WTC11 (cell line): Measurements from ENCODE around the gene SETX. TPM values are rescaled to one million over a fixed set of nuclear protein-coding genes. Genes with fewer than 3 reads are reported as not detected.

Experiments used
- ATAC-seq: fragments of 200-7000 bp; cut with Tn5 transposase; 2 replicates; pipeline ENCODE4 v1.10.0; 2021; ENCODE audit warnings: mild to moderate bottlenecking, moderate library complexity
- CTCF ChIA-PET: fragments of 300-600 bp; sonication (Branson Sonifier 250); formaldehyde crosslinking; loops from one replicate; lab custom pipeline; 2021; ENCODE audit warnings: antibody characterized with exemption; lab: Charles Lee
- POLR2A ChIA-PET: fragments of 350-600 bp; sonication (Branson Sonifier 250); formaldehyde crosslinking; loops from one replicate; lab custom pipeline; 2021; ENCODE audit warnings: antibody characterized with exemption; lab: Charles Lee
- DNase-seq: peaks from one replicate; pipeline ENCODE4 v3.0.0; 2021; ENCODE audit warnings: low spot score
- H3K27ac Mint-ChIP-seq: 2 replicates; pipeline ENCODE4 v1.8.0; 2021; ENCODE audit warnings: mixed read lengths
- H3K27me3 Mint-ChIP-seq: 2 replicates; pipeline ENCODE4 v1.8.0; 2021; ENCODE audit warnings: low read depth, mild to moderate bottlenecking, moderate library complexity, mixed read lengths
- H3K36me3 Mint-ChIP-seq: 2 replicates; pipeline ENCODE4 v1.8.0; 2021; ENCODE audit warnings: mixed read lengths
- H3K4me1 Mint-ChIP-seq: 2 replicates; pipeline ENCODE4 v1.8.0; 2022; ENCODE audit warnings: mixed read lengths
- H3K4me3 Mint-ChIP-seq: 2 replicates; pipeline ENCODE4 v1.8.0; 2021; ENCODE audit warnings: mild to moderate bottlenecking, moderate library complexity, mixed read lengths
- H3K9me3 Mint-ChIP-seq: 2 replicates; pipeline ENCODE4 v1.8.0; 2021; ENCODE audit warnings: mixed read lengths
- AFF4 ChIP-seq: sonication (generic); formaldehyde crosslinking; IDR thresholded peaks from 2 replicates; pipeline ENCODE4 v1.8.1; 2023; ENCODE audit warnings: mild to moderate bottlenecking, missing genetic modification reagents, borderline replicate concordance
- ARID4B ChIP-seq: sonication (generic); formaldehyde crosslinking; IDR thresholded peaks from 2 replicates; pipeline ENCODE4 v1.8.0; 2023; ENCODE audit warnings: missing genetic modification reagents, mild to moderate bottlenecking, borderline replicate concordance
- ATF6 ChIP-seq: sonication (generic); formaldehyde crosslinking; IDR thresholded peaks from 2 replicates; pipeline ENCODE4 v1.8.1; 2023; ENCODE audit warnings: mild to moderate bottlenecking, missing genetic modification reagents
- CBFB ChIP-seq: sonication (generic); formaldehyde crosslinking; IDR thresholded peaks from 2 replicates; pipeline ENCODE4 v1.8.1; 2022; ENCODE audit warnings: mild to moderate bottlenecking, low read depth, missing genetic modification reagents
- E2F4 ChIP-seq: sonication (generic); formaldehyde crosslinking; IDR thresholded peaks from 2 replicates; pipeline ENCODE4 v1.8.1; 2022; ENCODE audit warnings: low read depth, mild to moderate bottlenecking, moderate library complexity, missing genetic modification reagents, borderline replicate concordance
- EMX1 ChIP-seq: fragments of 250-450 bp; sonication (Bioruptor Pico); IDR thresholded peaks from 2 replicates; pipeline ENCODE4 v1.8.0; 2021; ENCODE audit warnings: mild to moderate bottlenecking
- FOXK1 ChIP-seq: sonication (generic); formaldehyde crosslinking; IDR thresholded peaks from 2 replicates; pipeline ENCODE4 v1.8.0; 2022; ENCODE audit warnings: mild to moderate bottlenecking, moderate library complexity, missing genetic modification reagents
- FOXP1 ChIP-seq: sonication (generic); formaldehyde crosslinking; IDR thresholded peaks from 2 replicates; pipeline ENCODE4 v1.8.0; 2022; ENCODE audit warnings: missing genetic modification reagents, mild to moderate bottlenecking, moderate library complexity, borderline replicate concordance
- HMGA2 ChIP-seq: fragments of 250-450 bp; sonication (Bioruptor Pico); IDR thresholded peaks from 2 replicates; pipeline ENCODE4 v1.4.0; 2021; ENCODE audit warnings: mild to moderate bottlenecking, moderate library complexity
- MXD4 ChIP-seq: fragments of 250-450 bp; sonication (Bioruptor Pico); IDR thresholded peaks from 2 replicates; pipeline ENCODE4 v1.8.0; 2021; ENCODE audit warnings: mild to moderate bottlenecking, moderate library complexity, borderline replicate concordance
- NFATC4 ChIP-seq: fragments of 250-450 bp; sonication (Bioruptor Pico); IDR thresholded peaks from 2 replicates; pipeline ENCODE4 v1.9.0; 2021; ENCODE audit warnings: mild to moderate bottlenecking
- OVOL2 ChIP-seq: fragments of 250-450 bp; sonication (Bioruptor Pico); IDR thresholded peaks from 2 replicates; pipeline ENCODE4 v1.9.0; 2021; ENCODE audit warnings: mild to moderate bottlenecking, borderline replicate concordance
- RELA ChIP-seq: sonication (generic); formaldehyde crosslinking; IDR thresholded peaks from 2 replicates; pipeline ENCODE4 v1.8.1; 2022; ENCODE audit warnings: missing genetic modification reagents, mild to moderate bottlenecking, borderline replicate concordance
- RORB ChIP-seq: fragments of 250-450 bp; sonication (Bioruptor Pico); IDR thresholded peaks from 2 replicates; pipeline ENCODE4 v1.9.0; 2021; ENCODE audit warnings: mild to moderate bottlenecking
- SOX15 ChIP-seq: fragments of 250-450 bp; sonication (Bioruptor Pico); IDR thresholded peaks from 2 replicates; pipeline ENCODE4 v1.9.0; 2021; ENCODE audit warnings: mild to moderate bottlenecking
- USF1 ChIP-seq: sonication (generic); formaldehyde crosslinking; IDR thresholded peaks from 2 replicates; pipeline ENCODE4 v1.8.0; 2022; ENCODE audit warnings: mild to moderate bottlenecking, missing genetic modification reagents
- ZBTB43 ChIP-seq: sonication (generic); formaldehyde crosslinking; IDR thresholded peaks from 2 replicates; pipeline ENCODE4 v1.8.1; 2023; ENCODE audit warnings: mild to moderate bottlenecking, missing genetic modification reagents
- ZNF263 ChIP-seq: sonication (generic); formaldehyde crosslinking; IDR thresholded peaks from 2 replicates; pipeline ENCODE4 v1.8.1; 2022; ENCODE audit warnings: low read depth, mild to moderate bottlenecking, moderate library complexity, missing genetic modification reagents
- total RNA-seq: library from RNA; stranded (reverse); gene quantifications from 3 replicates; pipeline ENCODE4 v1.2.3, GENCODE V29; 2021
- TF ChIP-seq, protein P1 (sequence below): sonication (generic); formaldehyde crosslinking; IDR thresholded peaks from 2 replicates; pipeline ENCODE4 v1.8.1; 2023; ENCODE audit warnings: mild to moderate bottlenecking, missing genetic modification reagents, moderate library complexity

Gene SETX
- total RNA-seq, 1 experiment from 2014 or later, result 30.1 TPM

DNA sequence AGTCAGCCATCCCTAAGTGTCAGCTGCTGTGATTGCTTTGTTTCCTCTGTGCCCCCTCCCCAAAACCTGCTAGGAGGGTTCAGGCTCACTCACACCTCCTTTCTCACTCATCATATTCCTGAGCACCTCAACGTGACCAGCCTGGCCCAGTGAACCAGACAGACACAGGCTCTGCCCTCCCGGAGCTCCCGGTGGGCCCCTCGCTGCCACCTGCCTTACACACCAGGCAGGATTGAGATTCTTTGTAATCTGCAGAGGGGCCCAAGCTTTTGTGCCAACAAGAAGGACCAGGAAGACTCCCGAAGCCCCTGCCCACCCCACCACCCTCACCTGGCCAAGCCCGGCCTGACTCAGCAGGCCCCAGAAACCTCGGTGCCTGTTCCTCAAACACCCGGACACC is 105.1 kb downstream of the SETX start:
- ATAC-seq (no peak), DNase-seq (no peak)
- H3K36me3 Mint-ChIP-seq, result peaks cover 18% of the 10 kb centered on the region
- ChIA-PET POLR2A (no interaction called here), CTCF (interaction anchor here (1.3 to 3.5 kb wide), 3 partner anchors 8 to 13 kb away, joined by 3 to 26 read pairs (median 4); no protein-coding TSS in a partner anchor)
- no peak overlapping the region for H3K4me3 Mint-ChIP-seq
- peaks cover 8% of the 10 kb centered on the region; the same call in 1 of the 2 replicates for H3K4me1 Mint-ChIP-seq
- TF ChIP-seq MXD4 (CRISPR knock-in tag) (no peak), CBFB (no peak), FOXP1 (no peak), ZBTB43 (CRISPR knock-in tag) (no peak), RORB (CRISPR knock-in tag) (no peak), SOX15 (CRISPR knock-in tag) (no peak), ATF6 (CRISPR knock-in tag) (no peak), E2F4 (no peak), OVOL2 (CRISPR knock-in tag) (no peak), AFF4 (CRISPR knock-in tag) (no peak), USF1 (no peak), EMX1 (no peak), HMGA2 (CRISPR knock-in tag) (no peak), FOXK1 (CRISPR knock-in tag) (no peak)
- peaks cover 16% of the 10 kb centered on the region for H3K9me3 Mint-ChIP-seq
- H3K27me3 Mint-ChIP-seq, result peaks cover 15% of the 10 kb centered on the region
- H3K27ac Mint-ChIP-seq, result no peak overlapping the region

GRCh38 chr9:132249123-132249522 is 105.7 kb downstream of the SETX start:
- Mint-ChIP-seq H3K27me3 (peaks cover 20% of the 10 kb centered on the region), H3K4me1 (peaks cover 13% of the 10 kb centered on the region), H3K9me3 (peaks cover 16% of the 10 kb centered on the region), H3K27ac (no peak overlapping the region)
- TF ChIP-seq RELA (CRISPR knock-in tag), result no peak
- no peak for TF ChIP-seq USF1
- TF ChIP-seq CBFB, result no peak
- no peak for TF ChIP-seq NFATC4 (CRISPR knock-in tag)
- no peak for TF ChIP-seq ARID4B
- TF ChIP-seq, protein P1, sequence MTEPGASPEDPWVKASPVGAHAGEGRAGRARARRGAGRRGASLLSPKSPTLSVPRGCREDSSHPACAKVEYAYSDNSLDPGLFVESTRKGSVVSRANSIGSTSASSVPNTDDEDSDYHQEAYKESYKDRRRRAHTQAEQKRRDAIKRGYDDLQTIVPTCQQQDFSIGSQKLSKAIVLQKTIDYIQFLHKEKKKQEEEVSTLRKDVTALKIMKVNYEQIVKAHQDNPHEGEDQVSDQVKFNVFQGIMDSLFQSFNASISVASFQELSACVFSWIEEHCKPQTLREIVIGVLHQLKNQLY (CRISPR knock-in tag), result no peak
- no peak for TF ChIP-seq ZNF263 (CRISPR knock-in tag)
- TF ChIP-seq, all 79 proteins: peak for 0
- POLR2A ChIA-PET, result no interaction called here
- H3K4me3 Mint-ChIP-seq, result no peak overlapping the region
- CTCF ChIA-PET, result interaction anchor here (1.3 to 3.5 kb wide), 3 partner anchors 8 to 13 kb away, joined by 3 to 26 read pairs (median 4); no protein-coding TSS in a partner anchor
- H3K36me3 Mint-ChIP-seq, result peaks cover 18% of the 10 kb centered on the region
- DNase-seq, result no peak
- ATAC-seq, result no peak
